ENCODE data around the gene UTS2B. TPM values are rescaled to one million over a fixed set of nuclear protein-coding genes. Genes with fewer than 3 reads are reported as not detected.
A peak's percentile ranks its signal among the peaks of the same experiment; 100 is the strongest.

UTS2B gene
- total and polyA plus RNA-seq, 2 of the 4 experiments (the other 2 are of a cell fraction) = 0.72 to 0.79 TPM

- no peaks in the 10 kb centered on the region for H3K27me3 ChIP-seq (ENCODE audit: control insufficient read depth, insufficient read depth, low read length)
- in situ Hi-C loops (cut with MboI; ENCODE audit: low sequenced_read_pairs) (loop anchor here (10.0 kb wide), 1 partner anchor 127 kb away; no protein-coding TSS in a partner anchor), dilution Hi-C loops (cut with HindIII; ENCODE audit: low sequenced_read_pairs, unreplicated experiment) (no loop called here), intact Hi-C loops (cut with micrococcal nuclease) (no loop called here)
- no peak overlapping the region for H3K56ac ChIP-seq (ENCODE audit: extremely low read depth, insufficient read depth, low read length)
- no peaks in the 10 kb centered on the region for H4K20me1 ChIP-seq (ENCODE audit: insufficient read depth, low read length)
- H3K4me3 ChIP-seq (ENCODE audit: insufficient read depth, low read depth, low read length) = no peak overlapping the region
- H3K9me3 ChIP-seq (ENCODE audit: control insufficient read depth, insufficient read depth, low read length) = no peaks in the 10 kb centered on the region
- no peak overlapping the region for H3K9ac ChIP-seq (ENCODE audit: low read depth, low read length)
- H3K14ac ChIP-seq (replicated peaks; ENCODE audit: low read depth, low read length) = no peak overlapping the region
- no peak overlapping the region for H3K4me2 ChIP-seq (ENCODE audit: low read depth, low read length)
- H3K4ac ChIP-seq (ENCODE audit: low read depth, low read length) = no peak overlapping the region
- peak overlapping the region; percentile 16; the same call in 1 of the 2 replicates for H3K27ac ChIP-seq (ENCODE audit: insufficient read depth, low read length)
- BruUV-seq (replicated peaks) = no TSS peak
- H3K18ac ChIP-seq (ENCODE audit: low read depth, low read length) = peak overlapping the region; percentile 25; the same call in 1 of the 2 replicates
- no peak overlapping the region for H2AK9ac ChIP-seq (replicated peaks; ENCODE audit: low read depth, low read length, poor library complexity)
- no peak overlapping the region for H2AFZ ChIP-seq (replicated peaks; ENCODE audit: low read length, poor library complexity)
- peak overlapping the region; percentile 31; the same call in 1 of the 2 replicates for H3K23ac ChIP-seq (ENCODE audit: low read depth, low read length)
- H3K36me3 ChIP-seq (ENCODE audit: control insufficient read depth, insufficient read depth, low read length) = peaks cover 14% of the 10 kb centered on the region
- ChIA-PET POLR2A (ENCODE audit: unreplicated experiment) (no interaction called here), CTCF (no interaction called here)
- no peak overlapping the region for H2BK20ac ChIP-seq (ENCODE audit: low read depth, low read length)
- H4K91ac ChIP-seq (ENCODE audit: insufficient read depth, low read depth, low read length) = no peak overlapping the region
- H3K79me1 ChIP-seq (ENCODE audit: low read depth in 1 of 2, low read length in 2 of 2) = peaks cover 9 to 42% of the 10 kb centered on the region in 2 experiments
- DNase-seq (no peak), ATAC-seq (ENCODE audit: low read depth) (no peak)
- peak overlapping the region in 1 of 2 experiments; percentile 13; a peak in 1 of 4 replicates for H4K8ac ChIP-seq (ENCODE audit: low read depth in 2 of 2, low read length in 2 of 2)
- H2BK120ac ChIP-seq (ENCODE audit: low read depth, low read length) = no peak overlapping the region
- TF ChIP-seq CEBPB (IDR thresholded peaks at IDR 0.05; ENCODE audit: low read depth, low read length) = no peak
- no peak for TF ChIP-seq ELK1 (IDR thresholded peaks at IDR 0.05; ENCODE audit: borderline replicate concordance, low read depth, low read length)
- no peak for TF ChIP-seq BHLHE40 (IDR thresholded peaks at IDR 0.05; ENCODE audit: low read depth, low read length)
- no peak for TF ChIP-seq CTCF (conservative IDR thresholded peaks at IDR 0.05; ENCODE audit: low read depth, low read length)
- TF ChIP-seq RFX5 (IDR thresholded peaks at IDR 0.05; ENCODE audit: low read depth, low read length) = no peak
- TF ChIP-seq RAD21 (IDR thresholded peaks at IDR 0.05; ENCODE audit: low read length) = no peak
- H2AK5ac ChIP-seq (ENCODE audit: low read depth, low read length) = no peak overlapping the region
- WGBS, 2 experiments (ENCODE audit: extremely low coverage in 2 of 2, insufficient read length in 1 of 2) = no CpG with 5 or more reads among the region's 2 CpGs
- H2BK5ac ChIP-seq (ENCODE audit: low read depth, low read length, poor library complexity, severe bottlenecking) = peak overlapping the region; percentile 28
- H3K9me1 ChIP-seq (ENCODE audit: insufficient read depth, low read length) = peaks cover 5% of the 10 kb centered on the region
- peaks cover 8% of the 10 kb centered on the region; the same call in 1 of the 2 replicates for H3K4me1 ChIP-seq (ENCODE audit: control insufficient read depth, insufficient read depth, low read length)
- no peak overlapping the region for H2BK15ac ChIP-seq (ENCODE audit: low read depth, low read length)
- 0 out of 2 replicates have a peak overlapping the region, but pooled peaks have one; percentile 23 for H4K5ac ChIP-seq (ENCODE audit: low read depth, low read length)
Observed at GRCh38 chr3:191372122-191372521, 41.8 kb upstream of the UTS2B start.

All from IMR-90 (cell line).